ENCODE measurements around the gene ZNF512B.
"Not testable (repeated sequence)": the region's sequence is repeated elsewhere in the genome, so short reads cannot be mapped to it uniquely, and the experiment has no call there.

ZNF512B gene

DNA sequence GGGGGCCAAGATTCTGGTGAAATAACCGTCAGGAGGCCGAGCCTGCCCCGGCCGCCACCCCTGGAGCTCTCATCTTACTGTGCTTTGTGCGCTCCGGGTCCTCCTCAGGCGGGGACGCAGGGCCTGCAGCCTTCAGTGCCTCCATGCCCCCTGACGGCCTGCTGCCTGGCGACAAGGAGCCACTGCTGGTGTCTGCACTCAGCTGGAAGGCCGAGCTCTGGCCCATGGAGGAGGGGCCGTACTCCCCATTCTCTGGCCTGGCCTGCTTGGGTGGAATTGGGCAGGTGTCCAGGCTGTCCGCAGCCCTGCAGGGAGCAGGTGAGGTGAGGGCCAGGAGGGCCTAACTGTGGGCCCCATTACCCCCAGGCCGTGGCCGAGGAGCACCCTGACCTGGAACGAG lies 5.3 kb downstream of the ZNF512B start:
- DNase-seq (ENCODE audit: insufficient read length, low spot score) (no peak), FAIRE-seq (no peak)
- TF ChIP-seq POLR2AphosphoS5 (IDR thresholded peaks at IDR 0.05; ENCODE audit: low read depth, low read length) = no peak
- TF ChIP-seq POU2F2 (IDR thresholded peaks at IDR 0.05; ENCODE audit: low read depth, low read length) = no peak
- no peak for TF ChIP-seq POLR2A (IDR thresholded peaks at IDR 0.05; ENCODE audit: low read depth, low read length)

DNA sequence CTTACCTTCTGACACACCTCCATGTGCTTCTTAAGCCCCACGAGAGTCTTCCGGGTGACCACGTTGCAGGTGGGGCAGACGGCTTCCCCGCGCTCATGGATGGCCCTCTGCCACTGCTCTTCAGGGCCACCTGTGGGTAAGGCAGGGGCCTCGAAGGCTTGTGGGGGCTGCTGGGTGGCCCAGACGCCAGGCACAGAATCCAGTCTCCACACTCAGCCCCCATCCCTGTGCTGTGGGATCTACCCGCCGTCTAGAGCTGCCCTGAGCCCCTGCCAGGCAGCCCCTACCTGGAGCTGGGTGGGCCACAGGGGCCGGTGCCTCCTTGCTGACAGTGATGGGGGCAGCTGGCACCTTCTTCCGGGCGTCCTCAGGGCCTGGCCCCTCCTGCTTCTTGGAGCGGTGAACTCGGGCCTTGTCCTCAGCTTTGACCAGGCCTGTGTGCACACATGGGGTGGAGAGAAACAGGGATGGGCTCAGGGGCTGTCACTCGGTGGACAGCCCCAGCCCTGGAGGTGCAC lies 5.9 kb downstream of the ZNF512B start:
- FAIRE-seq (no peak), DNase-seq (ENCODE audit: insufficient read length, low spot score) (no peak)
- TF ChIP-seq POLR2A (IDR thresholded peaks at IDR 0.05; ENCODE audit: low read depth, low read length) (0 out of 2 replicates have a peak, but pooled peaks have one; percentile 19), SPI1 (IDR thresholded peaks at IDR 0.05; ENCODE audit: low read depth, low read length) (no peak), PAX5 (IDR thresholded peaks at IDR 0.05; ENCODE audit: insufficient read depth, low read length, severe bottlenecking) (no peak)

DNA sequence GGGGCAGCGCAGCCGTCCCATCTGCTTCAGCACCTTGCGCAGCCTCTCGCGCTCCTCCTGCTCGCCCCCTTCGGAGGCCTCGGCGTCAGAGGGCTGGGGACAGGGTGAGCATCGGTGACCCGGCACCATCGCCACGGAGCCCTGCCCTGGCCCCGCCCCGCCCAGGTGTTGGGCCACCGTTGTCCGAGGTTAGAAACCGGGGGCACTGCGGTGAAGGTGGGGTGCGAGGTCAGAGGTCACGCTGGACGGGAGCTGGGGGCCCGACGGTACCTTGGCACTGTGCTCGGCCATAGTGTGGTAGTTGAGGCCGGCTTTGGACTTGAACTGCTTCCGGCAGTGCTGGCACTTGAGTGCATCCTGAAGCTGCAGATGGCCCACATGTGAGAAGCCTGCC lies 6.4 kb downstream of the ZNF512B start:
- no peak for TF ChIP-seq TAF1 (IDR thresholded peaks at IDR 0.05; ENCODE audit: low read depth, low read length)
- TF ChIP-seq POU2F2 (IDR thresholded peaks at IDR 0.05; ENCODE audit: low read depth, low read length) = no peak
- no peak for TF ChIP-seq PAX5 (IDR thresholded peaks at IDR 0.05; ENCODE audit: insufficient read depth, low read length, severe bottlenecking)
- no peak for TF ChIP-seq POLR2AphosphoS5 (IDR thresholded peaks at IDR 0.05; ENCODE audit: low read depth, low read length)
- TF ChIP-seq SPI1 (IDR thresholded peaks at IDR 0.05; ENCODE audit: low read depth, low read length) = no peak
- TF ChIP-seq POLR2A (IDR thresholded peaks at IDR 0.05; ENCODE audit: low read depth, low read length) = no peak
- no peak for FAIRE-seq

DNA sequence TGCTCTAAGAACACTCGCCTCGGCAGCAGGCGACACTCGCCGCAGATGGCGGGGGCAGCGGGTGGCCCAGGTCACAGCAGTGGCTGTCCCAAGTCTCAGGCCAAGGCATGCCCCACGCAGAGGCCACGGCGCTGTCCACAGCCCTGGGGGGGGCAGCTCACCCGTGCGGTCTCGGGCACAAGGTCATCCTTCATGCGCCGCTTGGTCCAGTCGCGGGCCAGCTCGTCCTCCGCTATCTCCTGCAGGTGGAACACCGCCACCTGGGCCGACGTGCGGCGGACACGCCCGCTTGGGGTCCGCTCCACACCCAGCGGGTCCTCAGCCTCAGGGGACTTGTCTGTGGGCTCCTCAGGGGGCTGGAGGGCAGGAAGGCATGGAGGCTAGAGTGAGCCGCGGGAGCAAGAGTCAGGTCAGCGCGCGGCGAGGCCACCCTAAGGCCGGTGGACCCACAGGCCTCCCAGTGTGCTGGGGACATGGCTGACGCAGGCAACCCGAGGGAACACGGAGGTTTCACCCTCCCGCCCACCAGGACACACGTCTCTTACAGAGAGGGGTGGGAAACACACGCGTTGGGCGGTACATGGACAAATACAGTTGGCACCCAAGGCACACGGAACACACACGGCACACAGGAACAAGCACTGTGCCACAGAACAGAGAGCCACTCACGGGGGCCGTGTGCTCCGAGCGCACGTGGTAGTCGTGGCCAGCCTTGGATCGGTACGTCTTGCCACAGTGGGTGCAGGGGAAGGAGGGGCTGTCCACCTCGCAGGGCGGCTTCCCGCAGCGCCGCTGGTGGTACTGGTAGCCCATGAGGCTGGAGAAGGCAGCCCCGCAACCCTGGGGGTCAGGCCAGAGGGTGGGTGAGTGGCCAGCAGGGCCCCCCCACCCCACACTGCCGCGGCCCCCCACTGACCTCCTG lies 7.0 kb downstream of the ZNF512B start:
- no peak for DNase-seq (ENCODE audit: insufficient read length, low spot score)

More for the DNA sequence above, 6.4 kb downstream of the ZNF512B start:
- no peak for DNase-seq (ENCODE audit: insufficient read length, low spot score)

DNA sequence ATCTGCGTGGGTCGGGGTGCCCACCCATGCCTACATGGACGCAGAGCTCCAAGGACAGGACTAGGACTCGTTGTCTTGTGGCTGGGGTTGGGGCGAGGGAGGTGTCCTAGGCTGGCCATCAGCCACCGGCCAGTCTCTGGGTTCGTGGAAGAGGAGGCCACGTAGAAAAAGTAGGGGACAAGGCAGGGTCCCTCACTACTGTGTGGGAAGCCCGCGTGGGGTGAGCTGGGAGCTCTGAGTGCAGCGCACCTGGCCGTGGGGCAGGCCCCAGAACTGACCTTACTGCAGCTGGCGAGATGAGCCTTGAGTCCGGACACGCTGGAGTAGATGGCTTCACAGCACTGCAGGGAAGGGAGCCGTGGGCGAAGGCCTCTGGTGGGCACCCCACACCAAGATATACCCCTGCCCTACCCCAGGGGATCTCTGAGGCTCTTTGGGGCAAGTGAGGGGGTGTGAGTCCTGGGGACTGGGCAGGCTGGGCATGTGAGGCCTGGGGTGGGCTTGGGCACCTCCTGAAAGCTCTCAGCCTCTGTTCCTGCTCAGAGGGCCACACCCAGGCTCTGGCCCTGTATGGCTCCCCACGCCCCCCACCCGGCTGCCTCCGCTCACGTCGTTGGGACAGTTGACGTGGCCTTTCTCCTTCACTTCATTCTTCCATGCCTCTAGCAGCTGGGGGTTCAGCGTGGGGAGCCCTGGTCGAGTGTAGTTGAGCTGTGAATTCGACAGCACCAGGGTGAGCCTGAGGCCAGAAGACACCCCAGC lies 7.9 kb downstream of the ZNF512B start:
- DNase-seq (ENCODE audit: insufficient read length, low spot score) = no peak
- no peak for TF ChIP-seq POU2F2 (IDR thresholded peaks at IDR 0.05; ENCODE audit: low read depth, low read length)
- TF ChIP-seq SPI1 (IDR thresholded peaks at IDR 0.05; ENCODE audit: low read depth, low read length) = no peak
- no peak for TF ChIP-seq POLR2A (IDR thresholded peaks at IDR 0.05; ENCODE audit: low read depth, low read length)
- TF ChIP-seq POLR2AphosphoS5 (IDR thresholded peaks at IDR 0.05; ENCODE audit: low read depth, low read length) = no peak
- TF ChIP-seq TAF1 (IDR thresholded peaks at IDR 0.05; ENCODE audit: low read depth, low read length) = no peak
- no peak for FAIRE-seq

More for the DNA sequence above, 7.0 kb downstream of the ZNF512B start:
- no peak for FAIRE-seq
- TF ChIP-seq POU2F2 (IDR thresholded peaks at IDR 0.05; ENCODE audit: low read depth, low read length) = no peak
- no peak for TF ChIP-seq TAF1 (IDR thresholded peaks at IDR 0.05; ENCODE audit: low read depth, low read length)
- TF ChIP-seq POLR2AphosphoS5 (IDR thresholded peaks at IDR 0.05; ENCODE audit: low read depth, low read length) = no peak
- no peak for TF ChIP-seq POLR2A (IDR thresholded peaks at IDR 0.05; ENCODE audit: low read depth, low read length)
- no peak for TF ChIP-seq SPI1 (IDR thresholded peaks at IDR 0.05; ENCODE audit: low read depth, low read length)
- no peak for TF ChIP-seq PAX5 (IDR thresholded peaks at IDR 0.05; ENCODE audit: insufficient read depth, low read length, severe bottlenecking)

DNA sequence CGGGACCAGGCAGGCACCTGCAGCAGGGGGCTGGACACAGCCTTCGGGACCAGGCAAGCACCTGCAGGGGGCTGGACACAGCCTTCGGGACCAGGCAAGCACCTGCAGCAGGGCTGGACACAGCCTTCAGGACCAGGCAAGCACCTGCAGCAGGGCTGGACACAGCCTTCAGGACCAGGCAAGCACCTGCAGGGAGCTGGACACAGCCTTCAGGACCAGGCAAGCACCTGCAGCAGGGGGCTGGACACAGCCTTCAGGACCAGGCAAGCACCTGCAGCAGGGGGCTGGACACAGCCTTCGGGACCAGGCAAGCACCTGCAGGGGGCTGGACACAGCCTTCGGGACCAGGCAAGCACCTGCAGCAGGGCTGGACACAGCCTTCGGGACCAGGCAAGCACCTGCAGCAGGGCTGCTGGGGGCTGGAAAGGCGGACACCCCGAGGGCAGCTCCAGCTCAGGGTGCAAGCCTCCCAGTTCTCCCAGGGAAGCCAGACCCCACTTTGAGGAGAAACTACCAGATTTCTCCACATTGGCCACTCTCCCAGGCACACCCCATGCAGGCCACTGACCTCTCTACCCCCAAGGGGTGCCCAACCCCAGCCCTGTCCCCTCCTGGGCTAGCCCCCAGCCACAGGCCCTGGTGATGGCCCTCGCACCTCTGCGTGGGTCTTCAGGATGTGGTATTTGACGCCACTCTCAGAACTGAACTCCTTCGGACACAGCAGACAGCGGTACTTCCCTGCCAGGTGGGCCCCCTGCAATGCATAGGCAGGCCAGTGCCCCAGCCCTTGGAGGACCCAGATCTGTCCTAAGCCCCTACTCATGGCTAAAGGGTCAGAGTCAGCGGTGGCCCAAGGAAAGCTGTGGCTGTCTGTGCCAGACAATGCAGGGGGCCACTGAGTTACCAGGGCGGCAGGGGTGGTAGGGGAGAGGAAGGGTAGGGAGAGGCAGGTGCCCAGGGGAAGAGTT lies 8.8 kb downstream of the ZNF512B start:
- DNase-seq (ENCODE audit: insufficient read length, low spot score); FAIRE-seq: not testable (repeated sequence)

DNA sequence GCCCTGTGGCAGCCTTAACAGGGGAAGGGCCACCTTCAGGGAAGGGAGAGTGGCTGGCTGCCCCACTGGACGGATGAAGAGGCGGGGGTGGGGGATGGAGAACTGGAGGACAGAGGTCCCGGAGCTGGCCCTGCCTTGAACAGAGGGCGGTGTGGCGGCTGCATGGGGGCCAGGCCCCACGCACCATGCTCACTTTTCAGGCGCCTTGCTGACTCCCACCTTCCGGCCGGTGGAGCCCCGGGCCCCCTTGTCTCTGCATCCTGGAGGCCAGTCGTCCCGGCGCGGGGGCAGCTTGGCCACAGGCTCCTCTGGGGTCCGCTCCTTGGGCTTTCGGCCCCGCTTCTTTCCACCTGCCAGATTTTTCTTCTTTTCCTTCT lies 10.0 kb downstream of the ZNF512B start:
- DNase-seq (ENCODE audit: insufficient read length, low spot score) (no peak), FAIRE-seq (no peak)
- TF ChIP-seq PAX5 (IDR thresholded peaks at IDR 0.05; ENCODE audit: insufficient read depth, low read length, severe bottlenecking) = no peak
- TF ChIP-seq TAF1 (IDR thresholded peaks at IDR 0.05; ENCODE audit: low read depth, low read length) = no peak
- TF ChIP-seq SPI1 (IDR thresholded peaks at IDR 0.05; ENCODE audit: low read depth, low read length) = no peak
- TF ChIP-seq POLR2AphosphoS5 (IDR thresholded peaks at IDR 0.05; ENCODE audit: low read depth, low read length) = no peak
- no peak for TF ChIP-seq POLR2A (IDR thresholded peaks at IDR 0.05; ENCODE audit: low read depth, low read length)
- TF ChIP-seq POU2F2 (IDR thresholded peaks at IDR 0.05; ENCODE audit: low read depth, low read length) = no peak

DNA sequence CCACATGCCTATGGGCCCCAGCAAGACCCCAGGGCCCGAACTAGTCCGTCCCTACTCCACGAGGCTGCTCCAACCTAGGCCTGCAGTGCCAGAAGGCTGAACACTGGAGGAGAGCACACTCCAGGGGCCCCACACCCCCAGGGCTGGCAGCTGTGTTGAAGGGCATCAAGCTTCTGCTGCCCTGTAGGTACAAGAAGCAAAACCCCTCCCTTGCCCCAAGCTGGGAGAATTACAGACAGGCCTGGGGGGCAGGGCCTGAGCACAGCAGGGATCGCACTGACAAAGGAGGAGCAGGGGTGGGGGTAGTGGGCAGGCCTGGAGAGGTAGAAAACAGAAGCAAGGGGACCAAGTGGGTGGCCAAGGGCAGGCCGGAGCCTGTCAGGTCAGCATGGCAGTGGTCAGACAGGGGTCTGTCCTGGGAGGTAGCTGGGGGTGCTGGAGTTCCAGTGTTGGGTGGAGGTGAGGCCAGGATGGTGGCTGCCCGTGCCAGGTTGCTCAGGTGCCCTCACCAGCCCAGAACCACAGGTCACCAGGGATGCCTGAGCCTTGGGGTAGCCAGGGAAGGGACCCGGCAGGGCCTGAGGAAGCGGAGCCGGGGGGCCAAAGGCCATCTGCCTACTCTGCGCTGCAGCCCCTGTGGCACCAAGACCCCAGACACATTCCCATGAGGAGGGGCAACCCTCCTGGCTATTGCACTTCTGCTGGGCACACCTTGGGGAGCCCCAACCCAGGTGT lies 10.6 kb downstream of the ZNF512B start:
- FAIRE-seq = no peak
- DNase-seq (ENCODE audit: insufficient read length, low spot score) = no peak
- TF ChIP-seq POLR2AphosphoS5 (IDR thresholded peaks at IDR 0.05; ENCODE audit: low read depth, low read length) = no peak
- no peak for TF ChIP-seq POU2F2 (IDR thresholded peaks at IDR 0.05; ENCODE audit: low read depth, low read length)
- no peak for TF ChIP-seq PAX5 (IDR thresholded peaks at IDR 0.05; ENCODE audit: insufficient read depth, low read length, severe bottlenecking)
- TF ChIP-seq TAF1 (IDR thresholded peaks at IDR 0.05; ENCODE audit: low read depth, low read length) = no peak
- no peak for TF ChIP-seq SPI1 (IDR thresholded peaks at IDR 0.05; ENCODE audit: low read depth, low read length)
- no peak for TF ChIP-seq POLR2A (IDR thresholded peaks at IDR 0.05; ENCODE audit: low read depth, low read length)
